Heart right ventricle (tissue), 16 donors: ENCODE results near the gene MORN3. TPM values are rescaled to one million over a fixed set of nuclear protein-coding genes. Genes with fewer than 3 reads are reported as not detected.

Source experiments
- ATAC-seq, 8 donors: fragments of 200-7000 bp; cut with Tn5 transposase; one replicate each; pipeline ENCODE4 v1.9.1; 2020; ENCODE audit warnings: mild to moderate bottlenecking in 8 of 8, moderate library complexity in 8 of 8, moderate number of reproducible peaks in 1 of 8
- DNase-seq, 2 donors: peaks; one replicate each; pipeline ENCODE4 v3.0.0-alpha.2; 2020
- H3K27ac ChIP-seq, 10 donors: fragments of 200-600 bp; sonication (generic) in 2 of 10; one replicate each; pipeline versions ENCODE4 v1.5.0 to v1.8.0; 2020 to 2022; ENCODE audit warnings: mild to moderate bottlenecking in 3 of 10
- H3K27me3 ChIP-seq, 7 donors: fragments of 200-600 bp; one replicate each; pipeline ENCODE4 v1.8.0; 2021 to 2022; ENCODE audit warnings: mild to moderate bottlenecking in 2 of 7
- H3K36me3 ChIP-seq, 9 donors: fragments of 200-600 bp; sonication (generic) in 1 of 9; one replicate each; pipeline versions ENCODE4 v1.5.0 to v1.8.0; 2020 to 2022; ENCODE audit warnings: mild to moderate bottlenecking in 2 of 9
- H3K4me1 ChIP-seq, 9 donors: fragments of 200-600 bp; sonication (generic) in 1 of 9; one replicate each; pipeline versions ENCODE4 v1.5.0 to v1.8.0; 2020 to 2022; ENCODE audit warnings: mild to moderate bottlenecking in 4 of 9
- H3K4me3 ChIP-seq, 10 donors: fragments of 200-600 bp; sonication (generic) in 2 of 10; one replicate each; pipeline versions ENCODE4 v1.5.0 to v1.8.0; 2020 to 2022; ENCODE audit warnings: mild to moderate bottlenecking in 7 of 10, moderate library complexity in 2 of 10
- H3K9me3 ChIP-seq, 11 donors: fragments of 200-600 bp in 10 of 11; sonication (generic) in 2 of 11; one replicate each; pipeline versions ENCODE4 v1.5.0 to v1.8.0; 2013 to 2022; ENCODE audit warnings: mild to moderate bottlenecking in 2 of 11, control low read depth in 1 of 11, moderate library complexity in 1 of 11
- CTCF ChIP-seq, 9 donors: fragments of 200-600 bp; sonication (generic) in 2 of 9; IDR thresholded peaks; one replicate each; pipeline versions ENCODE4 v1.5.0 to v1.8.0; 2021 to 2022; ENCODE audit warnings: antibody characterized with exemption in 9 of 9, mild to moderate bottlenecking in 5 of 9, moderate library complexity in 1 of 9
- WGBS, 2 donors: extraction: QIAGEN DNeasy Blood & Tissue Kit; methylation state at CpG; one replicate each; pipeline ENCODE4 v1.1.7; 2013; ENCODE audit warnings: inconsistent platforms in 1 of 2; 5-methylcytosine and 5-hydroxymethylcytosine counted together
- intact Hi-C, 10 donors: fragments of 100-400 bp; cut with DNase I; formaldehyde crosslinking; loops; one replicate each; pipeline versions ENCODE4 v1.11.1 to v1.14.2; 2022
- polyA plus RNA-seq, 2 donors: library from polyadenylated mRNA; stranded (reverse); fragments of 200-250 nt; gene quantifications; one replicate each; pipeline ENCODE4 v1.2.3, GENCODE V29; 2013
- total RNA-seq, 10 donors: library from RNA; stranded (reverse); fragmentation: NEBNext Ultra II Directional in 3 of 10; extraction: Animal tissue kit (Norgen Biotek cat#: 25700) in 3 of 10; gene quantifications; one replicate each; pipeline versions ENCODE4 v1.2.1 to v1.2.4, GENCODE V29; 2021 to 2023
- donor health status: Arrhythmogenic right ventricular cardiomyopathy.
- donor health status: ischemic (EF 13 %, LVEDD 7.1; RV severe dilation, severe dysfunction).
- donor health status: healthy with polysubstance abuse.
- donor health status: DM: no; HTN: yes; CAD: no.
- donor health status: DM: no; HTN: no; CAD: no.
- donor health status: ischemic (EF 25% LVEDD 6.9; RV normal size, moderate dysfunction).
- donor health status: ischemic (EF 25% LVEDD 5.7; RV mildly dilated, moderate dysfunction).
- donor health status: healthy.
- donor health status: DM: yes; HTN: yes; CAD: no.
- donor health status: Ischemic cardiomyopathy.
- donor health status: ischemic (EF 35%, LVEDD 5.7; RV mildly dilated, moderate dysfunction).
- donor health status: nonischemic (EF 11% LVEDD 7.7; RV severe dilation, severe dysfunction).
- donor health status: DM: yes; HTN: yes; CAD: no.
- donor health status: PGD.
- donor health status: ischemic (EF 29% LVEDD 5.4; RV normal size, mild dysfunction).
- donor health status: nonischemic (EF 23%, LVEDD 6.1; RV moderate dilation, normal function).

MORN3 gene
- total and polyA plus RNA-seq, 12 donors, result 0.15 to 0.28 (median 0.18) TPM; not detected in 5

GRCh38 chr12:121613462-121613861, 56.0 kb downstream of the MORN3 start:
- TF ChIP-seq CTCF (IDR thresholded peaks at IDR 0.05), result no peak
- Histone ChIP-seq H3K27ac (no peak overlapping the region), H3K36me3 (no peaks in the 10 kb centered on the region), H3K4me3 (no peak overlapping the region), H3K27me3 (no peaks in the 10 kb centered on the region), H3K4me1 (peaks cover 0 to 16% (median 12%) of the 10 kb centered on the region in 9 donors), H3K9me3 (peaks cover 0 to 4% (median 0%) of the 10 kb centered on the region in 11 donors)
- WGBS, 2 donors, result 94 to 95% methylated on average over 7 of the region's 7 CpGs
- no peak for ATAC-seq
- intact Hi-C loops, result no loop called here
- DNase-seq, result no peak

DNA sequence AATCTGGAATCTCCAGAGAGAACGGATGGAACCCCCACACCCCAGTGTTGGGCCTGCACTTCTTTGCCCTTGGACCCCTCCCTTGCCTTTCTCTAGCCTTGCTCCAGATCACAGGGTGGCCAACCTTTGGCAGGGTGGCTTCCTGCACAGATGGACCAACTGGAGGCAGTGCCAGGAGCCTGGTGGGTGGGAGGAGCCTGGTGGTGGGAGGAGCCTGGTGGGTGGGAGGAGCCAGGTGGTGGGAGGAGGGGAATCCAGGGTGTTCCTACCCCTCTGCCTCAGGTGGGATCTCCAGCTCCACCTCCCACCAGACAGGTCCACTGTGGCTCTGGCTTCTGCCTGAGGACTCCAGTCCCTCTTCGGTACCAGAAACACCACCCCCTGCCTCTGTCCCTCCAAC, 58.1 kb downstream of the MORN3 start:
- Histone ChIP-seq H3K9me3 (peaks cover 0 to 4% (median 0%) of the 10 kb centered on the region in 11 donors), H3K27me3 (no peaks in the 10 kb centered on the region), H3K4me3 (no peak overlapping the region), H3K36me3 (no peaks in the 10 kb centered on the region), H3K4me1 (peaks cover 0 to 16% (median 12%) of the 10 kb centered on the region in 9 donors), H3K27ac (peak overlapping the region in 7 of 10 donors; percentile 20 to 84 (median 55))
- intact Hi-C loops, result no loop called here
- TF ChIP-seq CTCF (IDR thresholded peaks at IDR 0.05), result no peak
- WGBS, 2 donors, result 88 to 94% methylated on average over 2 of the region's 2 CpGs
- DNase-seq, result no peak
- ATAC-seq, result peak in 3 of 8 donors; percentile 17 to 58 (median 33)

DNA sequence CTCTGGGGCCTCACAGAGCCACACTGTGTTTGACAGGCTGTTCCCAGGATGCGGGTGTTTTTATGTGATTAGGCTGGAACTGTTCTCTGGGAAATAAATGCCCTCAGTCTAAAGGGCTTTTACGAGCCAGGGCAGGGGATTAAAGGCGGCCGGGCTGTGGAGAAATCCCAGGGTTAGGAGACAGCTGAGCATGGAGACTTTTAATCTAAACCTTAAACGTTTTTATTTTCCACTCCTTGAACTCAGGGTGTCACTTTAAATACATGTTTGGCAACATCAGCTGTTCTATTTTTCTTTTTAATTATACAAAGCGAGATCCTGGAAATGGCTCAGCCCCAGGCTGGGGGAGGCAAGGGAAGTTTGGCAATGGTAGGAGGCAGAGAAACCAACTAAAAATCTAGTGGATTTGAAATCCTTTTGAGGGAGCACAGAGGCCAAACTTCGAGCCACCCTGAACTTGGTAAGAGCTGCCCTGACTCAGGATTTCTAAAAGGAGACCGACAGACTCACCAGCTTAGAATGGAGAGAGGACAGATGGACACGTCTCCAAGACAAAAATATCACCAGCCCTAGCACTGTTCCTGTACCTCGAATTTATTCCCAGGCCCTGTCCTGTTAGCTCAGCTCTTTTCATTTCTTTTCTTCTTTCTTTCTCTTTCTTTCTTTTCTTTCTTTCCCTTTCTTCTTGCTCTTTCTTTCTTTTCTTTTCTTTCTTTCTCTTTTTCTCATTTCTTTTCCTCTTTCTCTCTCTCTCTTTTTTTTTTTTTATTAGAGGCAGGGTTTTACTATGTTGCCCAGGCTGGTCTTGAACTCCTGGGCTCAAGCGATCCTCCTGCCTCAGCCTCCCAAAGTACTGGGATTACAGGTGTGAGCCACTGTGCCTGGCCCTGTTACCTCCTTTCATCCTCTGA, 59.0 kb downstream of the MORN3 start:
- Histone ChIP-seq H3K27ac (peak overlapping the region in 8 of 10 donors; percentile 35 to 84 (median 60)), H3K4me3 (no peak overlapping the region), H3K4me1 (peaks cover 0 to 16% (median 12%) of the 10 kb centered on the region in 9 donors), H3K27me3 (no peaks in the 10 kb centered on the region), H3K9me3 (peaks cover 0 to 4% (median 0%) of the 10 kb centered on the region in 11 donors), H3K36me3 (no peaks in the 10 kb centered on the region)
- WGBS, 2 donors, result 37 to 43% methylated on average over 11 of the region's 11 CpGs
- intact Hi-C loops, result no loop called here
- ATAC-seq, result peak; percentile 51 to 84 (median 78)
- DNase-seq, result no peak
- no peak for TF ChIP-seq CTCF (IDR thresholded peaks at IDR 0.05)

DNA sequence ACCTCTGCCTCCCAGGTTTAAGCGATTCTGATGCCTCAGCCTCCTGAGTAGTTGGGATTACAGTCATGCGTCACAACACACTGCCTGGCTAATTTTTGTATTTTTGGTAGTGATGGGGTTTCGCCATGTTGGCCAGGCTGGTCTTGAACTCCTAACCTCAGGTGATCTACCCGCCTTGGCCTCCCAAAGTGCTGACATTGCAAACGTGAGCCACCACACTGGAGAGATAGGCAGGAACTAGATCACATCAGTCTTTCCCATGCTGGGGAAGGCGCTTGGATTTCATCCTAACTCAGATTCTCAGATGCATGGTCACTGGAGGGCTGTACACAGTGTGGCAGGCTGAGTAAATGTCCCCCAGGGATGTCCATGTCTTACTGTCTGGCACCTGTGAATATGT, 61.2 kb downstream of the MORN3 start:
- Histone ChIP-seq H3K36me3 (no peaks in the 10 kb centered on the region), H3K27ac (no peak overlapping the region), H3K9me3 (no peaks in the 10 kb centered on the region), H3K4me1 (peaks cover 0 to 16% (median 12%) of the 10 kb centered on the region in 9 donors), H3K4me3 (no peak overlapping the region), H3K27me3 (no peaks in the 10 kb centered on the region)
- ATAC-seq (no peak), DNase-seq (no peak)
- WGBS, 2 donors, result 90 to 93% methylated on average over 6 of the region's 6 CpGs
- intact Hi-C loops, result no loop called here
- TF ChIP-seq CTCF (IDR thresholded peaks at IDR 0.05), result no peak
